HG02571 (cell line): ENCODE data around the gene CNST.
A peak's percentile ranks its signal among the peaks of the same experiment; 100 is the strongest.
"Not testable (repeated sequence)": the region's sequence is repeated elsewhere in the genome, so short reads cannot be mapped to it uniquely, and the experiment has no call there.

Experiments used
- ATAC-seq: cut with Tn5 transposase; IDR thresholded peaks from one replicate; pipeline ENCODE4 v1.9.1; 2021; ENCODE audit warnings: mild to moderate bottlenecking, moderate library complexity; ENCODE audit not compliant: unreplicated experiment

The CNST gene

GRCh38 chr1:246674049-246674448 lies 107.8 kb downstream of the CNST start:
- ATAC-seq = no peak

- no peak for ATAC-seq
These were observed 111.6 kb downstream of the CNST start for GRCh38 chr1:246677842-246678241.

- ATAC-seq = no peak
These were observed 112.8 kb downstream of the CNST start for GRCh38 chr1:246678816-246679793.

- no peak for ATAC-seq
These were observed 113.5 kb downstream of the CNST start for GRCh38 chr1:246679794-246680177.

- ATAC-seq = no peak
These were observed 113.9 kb downstream of the CNST start for GRCh38 chr1:246680190-246680589.

GRCh38 chr1:246680696-246681130 lies 114.5 kb downstream of the CNST start:
- ATAC-seq = no peak

GRCh38 chr1:246681900-246682895 lies 115.9 kb downstream of the CNST start:
- no peak for ATAC-seq

GRCh38 chr1:246683521-246683920 lies 117.3 kb downstream of the CNST start:
- ATAC-seq = no peak

GRCh38 chr1:246687002-246687401 lies 120.7 kb downstream of the CNST start:
- ATAC-seq = no peak

GRCh38 chr1:246689409-246690008 lies 123.3 kb downstream of the CNST start:
- ATAC-seq = peak; percentile 97

- no peak for ATAC-seq
These were observed 123.8 kb downstream of the CNST start for GRCh38 chr1:246690100-246690499.

- ATAC-seq = no peak
These were observed 125.6 kb downstream of the CNST start for GRCh38 chr1:246691622-246692495.

- not testable (repeated sequence) for ATAC-seq
These were observed 128.1 kb downstream of the CNST start for GRCh38 chr1:246694213-246694895.

GRCh38 chr1:246695136-246695535 lies 128.9 kb downstream of the CNST start:
- no peak for ATAC-seq

- no peak for ATAC-seq
These were observed 129.4 kb downstream of the CNST start for GRCh38 chr1:246695666-246696065.

- no peak for ATAC-seq
These were observed 132.3 kb downstream of the CNST start for GRCh38 chr1:246698466-246699094.

- peak; percentile 91 for ATAC-seq
These were observed 133.0 kb downstream of the CNST start for GRCh38 chr1:246699095-246699735.

- no peak for ATAC-seq
These were observed 137.3 kb downstream of the CNST start for GRCh38 chr1:246703581-246703980.
